Activated CD8-positive, alpha-beta memory T cell treated with anti-CD3 and anti-CD28 coated beads, Interleukin-2, amount 10 ng/mL, durations not matched to agents 7 days and 5 days (primary cell): ENCODE data around the gene DEPDC4. TPM values are rescaled to one million over a fixed set of nuclear protein-coding genes. Genes with fewer than 3 reads are reported as not detected.
"Not testable (repeated sequence)": the region's sequence is repeated elsewhere in the genome, so short reads cannot be mapped to it uniquely, and the experiment has no call there.

Experiments used
- ATAC-seq: fragments of 150-1000 bp; cut with Tn5 transposase; one replicate; pipeline ENCODE4 v1.10.0; 2021; ENCODE audit warnings: moderate library complexity
- CTCF ChIA-PET: fragments of 350-600 bp; sonication (Branson Sonifier 250); formaldehyde crosslinking; loops from one replicate; lab custom pipeline; 2021; ENCODE audit warnings: antibody characterized with exemption; lab: Charles Lee
- DNase-seq: peaks from one replicate; pipeline ENCODE4 v3.0.0-alpha.2; 2020
- H3K27ac Mint-ChIP-seq: one replicate; pipeline ENCODE4 v1.8.0; 2021; ENCODE audit warnings: mild to moderate bottlenecking, mixed read lengths
- H3K27me3 Mint-ChIP-seq: one replicate; pipeline ENCODE4 v1.8.0; 2021; ENCODE audit warnings: mixed read lengths
- H3K36me3 Mint-ChIP-seq: one replicate; pipeline ENCODE4 v1.8.0; 2021; ENCODE audit warnings: mild to moderate bottlenecking, mixed read lengths
- H3K4me1 Mint-ChIP-seq: one replicate; pipeline ENCODE4 v1.8.0; 2021; ENCODE audit warnings: mixed read lengths
- H3K4me3 Mint-ChIP-seq: one replicate; pipeline ENCODE4 v1.8.0; 2021; ENCODE audit warnings: mild to moderate bottlenecking, moderate library complexity, mixed read lengths
- H3K9me3 Mint-ChIP-seq: one replicate; pipeline ENCODE4 v1.8.0; 2022; ENCODE audit warnings: low read depth, mixed read lengths
- total RNA-seq, 2 experiments: library from RNA; stranded (reverse); gene quantifications; one replicate each; pipeline ENCODE4 v1.2.3, GENCODE V29; 2021

The DEPDC4 gene
- total RNA-seq, 2 experiments from 2014 or later = 1.5 to 2.5 TPM

GRCh38 chr12:100279159-100279558, 12.3 kb upstream of the DEPDC4 start:
- H3K4me3 Mint-ChIP-seq = no peak overlapping the region
- DNase-seq (no peak), ATAC-seq (no peak)
- H3K27ac Mint-ChIP-seq = no peak overlapping the region
- H3K27me3 Mint-ChIP-seq = no peaks in the 10 kb centered on the region
- H3K4me1 Mint-ChIP-seq = peaks cover 6% of the 10 kb centered on the region
- CTCF ChIA-PET = interaction anchor here (2.1 kb wide), 1 partner anchor 124 kb away, joined by 4 read pairs; no protein-coding TSS in a partner anchor
- peaks cover 13% of the 10 kb centered on the region for H3K36me3 Mint-ChIP-seq
- H3K9me3 Mint-ChIP-seq = no peaks in the 10 kb centered on the region

GRCh38 chr12:100274291-100274690, 7.4 kb upstream of the DEPDC4 start:
- Mint-ChIP-seq H3K4me1 (peaks cover 21% of the 10 kb centered on the region), H3K9me3 (no peaks in the 10 kb centered on the region), H3K27me3 (no peaks in the 10 kb centered on the region), H3K27ac (no peak overlapping the region), H3K4me3 (no peak overlapping the region), H3K36me3 (peaks cover 21% of the 10 kb centered on the region)
- no peak for DNase-seq
- ATAC-seq = no peak
- CTCF ChIA-PET = interaction anchor here (1.1 kb wide), 1 partner anchor 119 kb away, joined by 3 read pairs; no protein-coding TSS in a partner anchor

GRCh38 chr12:100273782-100274181, 6.9 kb upstream of the DEPDC4 start:
- CTCF ChIA-PET = interaction anchor here (1.1 kb wide), 1 partner anchor 119 kb away, joined by 3 read pairs; no protein-coding TSS in a partner anchor

GRCh38 chr12:100268835-100269564, 2.1 kb upstream of the DEPDC4 start:
- H3K4me3 Mint-ChIP-seq = peak overlapping the region; percentile 92
- peaks cover 10% of the 10 kb centered on the region for H3K36me3 Mint-ChIP-seq
- CTCF ChIA-PET = no interaction called here
- H3K4me1 Mint-ChIP-seq = peaks cover 33% of the 10 kb centered on the region
- no peaks in the 10 kb centered on the region for H3K27me3 Mint-ChIP-seq
- no peaks in the 10 kb centered on the region for H3K9me3 Mint-ChIP-seq
- DNase-seq = no peak
- ATAC-seq = no peak
- H3K27ac Mint-ChIP-seq = no peak overlapping the region

More at GRCh38 chr12:100273782-100274181, 6.9 kb upstream of the DEPDC4 start:
- Mint-ChIP-seq H3K4me3 (no peak overlapping the region), H3K9me3 (no peaks in the 10 kb centered on the region), H3K27ac (no peak overlapping the region), H3K27me3 (no peaks in the 10 kb centered on the region), H3K4me1 (peaks cover 24% of the 10 kb centered on the region), H3K36me3 (peaks cover 21% of the 10 kb centered on the region)
- ATAC-seq (no peak), DNase-seq (no peak)

- CTCF ChIA-PET = interaction anchor here (1.0 to 1.7 kb wide), 5 partner anchors 33 to 137 kb away, joined by 3 to 4 read pairs (median 4); no protein-coding TSS in a partner anchor
- DNase-seq (peak; percentile 46), ATAC-seq (no peak)
- Mint-ChIP-seq H3K9me3 (no peaks in the 10 kb centered on the region), H3K27ac (peak overlapping the region; percentile 78), H3K4me1 (peaks cover 31% of the 10 kb centered on the region), H3K36me3 (peaks cover 6% of the 10 kb centered on the region), H3K4me3 (peak overlapping the region; percentile 92), H3K27me3 (no peaks in the 10 kb centered on the region)
Observed at GRCh38 chr12:100267603-100268281, 863 bp upstream of the DEPDC4 start.

- CTCF ChIA-PET = interaction anchor here (1.0 to 2.1 kb wide), 5 partner anchors 31 to 126 kb away, joined by 3 to 6 read pairs (median 4); no protein-coding TSS in a partner anchor
- no peaks in the 10 kb centered on the region for H3K27me3 Mint-ChIP-seq
Observed at GRCh38 chr12:100266585-100266834, 369 bp downstream of the DEPDC4 start.

GRCh38 chr12:100265732-100266584, 921 bp downstream of the DEPDC4 start:
- no peaks in the 10 kb centered on the region for H3K9me3 Mint-ChIP-seq
- peaks cover 25% of the 10 kb centered on the region for H3K4me1 Mint-ChIP-seq
- H3K27ac Mint-ChIP-seq = peak overlapping the region; percentile 98
- no peak for DNase-seq
- ATAC-seq = no peak
- CTCF ChIA-PET = interaction anchor here (0.6 to 2.1 kb wide), 4 partner anchors 31 to 304 kb away, joined by 3 to 6 read pairs (median 4); no protein-coding TSS in a partner anchor
- no peaks in the 10 kb centered on the region for H3K27me3 Mint-ChIP-seq
- H3K36me3 Mint-ChIP-seq = peaks cover 1% of the 10 kb centered on the region
- H3K4me3 Mint-ChIP-seq = peak overlapping the region; percentile 92

More at GRCh38 chr12:100266585-100266834, 369 bp downstream of the DEPDC4 start:
- no peaks in the 10 kb centered on the region for H3K9me3 Mint-ChIP-seq
- peaks cover 27% of the 10 kb centered on the region for H3K4me1 Mint-ChIP-seq
- ATAC-seq (peak; percentile 89), DNase-seq (peak; percentile 97)
- H3K27ac Mint-ChIP-seq = peak overlapping the region; percentile 98
- H3K36me3 Mint-ChIP-seq = peaks cover 1% of the 10 kb centered on the region
- H3K4me3 Mint-ChIP-seq = peak overlapping the region; percentile 92

- not testable (repeated sequence) for H3K27ac Mint-ChIP-seq, H3K27me3 Mint-ChIP-seq, ATAC-seq, DNase-seq, H3K4me3 Mint-ChIP-seq, H3K36me3 Mint-ChIP-seq, H3K9me3 Mint-ChIP-seq
- CTCF ChIA-PET = interaction anchor here (0.5 to 2.1 kb wide), 2 partner anchors 30 to 46 kb away, joined by 3 to 6 read pairs; no protein-coding TSS in a partner anchor
- peaks cover 22% of the 10 kb centered on the region for H3K4me1 Mint-ChIP-seq
Observed at GRCh38 chr12:100265107-100265506, 1.8 kb downstream of the DEPDC4 start.

- H3K27ac Mint-ChIP-seq = no peak overlapping the region
- no peaks in the 10 kb centered on the region for H3K36me3 Mint-ChIP-seq
- ATAC-seq = no peak
- no peak for DNase-seq
- H3K4me1 Mint-ChIP-seq = peaks cover 10% of the 10 kb centered on the region
- no peak overlapping the region for H3K4me3 Mint-ChIP-seq
- H3K9me3 Mint-ChIP-seq = no peaks in the 10 kb centered on the region
- H3K27me3 Mint-ChIP-seq = no peaks in the 10 kb centered on the region
- CTCF ChIA-PET = interaction anchor here (1.0 kb wide), 1 partner anchor 15 kb away, joined by 3 read pairs; no protein-coding TSS in a partner anchor
Observed at GRCh38 chr12:100263131-100263530, 3.7 kb downstream of the DEPDC4 start.

- DNase-seq (no peak), ATAC-seq (no peak)
- no peaks in the 10 kb centered on the region for H3K27me3 Mint-ChIP-seq
- H3K4me1 Mint-ChIP-seq = peaks cover 6% of the 10 kb centered on the region
- H3K4me3 Mint-ChIP-seq = no peak overlapping the region
- H3K9me3 Mint-ChIP-seq = no peaks in the 10 kb centered on the region
- CTCF ChIA-PET = no interaction called here
- no peak overlapping the region for H3K27ac Mint-ChIP-seq
- no peaks in the 10 kb centered on the region for H3K36me3 Mint-ChIP-seq
Observed at GRCh38 chr12:100258127-100258526, 8.8 kb downstream of the DEPDC4 start.

GRCh38 chr12:100254876-100255275, 12.0 kb downstream of the DEPDC4 start:
- no peak overlapping the region for H3K4me3 Mint-ChIP-seq
- no peaks in the 10 kb centered on the region for H3K9me3 Mint-ChIP-seq
- H3K36me3 Mint-ChIP-seq = no peaks in the 10 kb centered on the region
- ATAC-seq (no peak), DNase-seq (no peak)
- CTCF ChIA-PET = no interaction called here
- H3K4me1 Mint-ChIP-seq = peaks cover 6% of the 10 kb centered on the region
- H3K27ac Mint-ChIP-seq = no peak overlapping the region
- H3K27me3 Mint-ChIP-seq = no peaks in the 10 kb centered on the region

- ATAC-seq (no peak), DNase-seq (no peak)
- Mint-ChIP-seq H3K27me3 (no peaks in the 10 kb centered on the region), H3K9me3 (no peaks in the 10 kb centered on the region), H3K27ac (no peak overlapping the region), H3K4me3 (no peak overlapping the region), H3K36me3 (no peaks in the 10 kb centered on the region), H3K4me1 (peaks cover 6% of the 10 kb centered on the region)
- CTCF ChIA-PET = no interaction called here
Observed at GRCh38 chr12:100253437-100253836, 13.4 kb downstream of the DEPDC4 start.

GRCh38 chr12:100251917-100252316, 15.0 kb downstream of the DEPDC4 start:
- DNase-seq (no peak), ATAC-seq (no peak)
- CTCF ChIA-PET = no interaction called here
- Mint-ChIP-seq H3K4me1 (no peaks in the 10 kb centered on the region), H3K4me3 (no peak overlapping the region), H3K36me3 (no peaks in the 10 kb centered on the region), H3K27ac (no peak overlapping the region), H3K9me3 (no peaks in the 10 kb centered on the region), H3K27me3 (no peaks in the 10 kb centered on the region)
